Trophoblast cell (in vitro differentiated cells and primary cell): ENCODE results near the gene GRIK4.

Experiments used
- DNase-seq, 2 donors: peaks; one replicate each; pipeline ENCODE4 v3.0.0-alpha.2; 2016
- H2AFZ ChIP-seq: 2 replicates; pipeline ENCODE4 v1.6.1; 2013; ENCODE audit warnings: low read length, moderate library complexity, mild to moderate bottlenecking; ENCODE audit not compliant: insufficient read depth, poor library complexity
- H2AK5ac ChIP-seq: 2 replicates; pipeline ENCODE4 v1.6.1; 2013; ENCODE audit warnings: mild to moderate bottlenecking, low read length
- H2BK120ac ChIP-seq: 2 replicates; pipeline ENCODE4 v1.6.1; 2013; ENCODE audit warnings: low read length, mild to moderate bottlenecking, moderate library complexity; ENCODE audit not compliant: insufficient read depth, poor library complexity
- H2BK12ac ChIP-seq: 2 replicates; pipeline ENCODE4 v1.6.1; 2013; ENCODE audit warnings: mild to moderate bottlenecking, low read length, moderate library complexity
- H2BK5ac ChIP-seq: 2 replicates; pipeline ENCODE4 v1.6.1; 2013; ENCODE audit warnings: low read length, low read depth, moderate library complexity, mild to moderate bottlenecking; ENCODE audit not compliant: poor library complexity
- H3K14ac ChIP-seq: 2 replicates; pipeline ENCODE4 v1.6.1; 2013; ENCODE audit warnings: mild to moderate bottlenecking, low read length
- H3K18ac ChIP-seq: 2 replicates; pipeline ENCODE4 v1.6.1; 2013; ENCODE audit warnings: mild to moderate bottlenecking, low read length
- H3K23ac ChIP-seq: 2 replicates; pipeline ENCODE4 v1.6.1; 2013; ENCODE audit warnings: low read length
- H3K27ac ChIP-seq: 2 replicates; pipeline ENCODE4 v1.5.1; 2013; ENCODE audit warnings: low read depth, mild to moderate bottlenecking, inconsistent platforms, low read length, moderate library complexity
- H3K27me3 ChIP-seq: 2 replicates; pipeline ENCODE4 v1.6.1; 2013; ENCODE audit warnings: inconsistent platforms, mild to moderate bottlenecking, low read length, moderate library complexity; ENCODE audit not compliant: insufficient read depth
- H3K36me3 ChIP-seq, 2 experiments: 1 replicate in 1 of 2; 2 replicates in 1 of 2; pipeline ENCODE4 v1.6.1; 2013; ENCODE audit warnings: low read length in 2 of 2, mild to moderate bottlenecking in 2 of 2, moderate library complexity in 1 of 2; ENCODE audit not compliant: insufficient read depth in 2 of 2, control insufficient read depth in 1 of 2
- H3K4ac ChIP-seq: 2 replicates; pipeline ENCODE4 v1.6.1; 2013; ENCODE audit warnings: low read depth, mild to moderate bottlenecking, low read length, moderate library complexity
- H3K4me1 ChIP-seq, 2 experiments: 1 replicate in 1 of 2; 2 replicates in 1 of 2; pipeline ENCODE4 v1.6.1; 2013; ENCODE audit warnings: low read length in 2 of 2, mild to moderate bottlenecking in 2 of 2, moderate library complexity in 1 of 2; ENCODE audit not compliant: insufficient read depth in 2 of 2, control insufficient read depth in 1 of 2
- H3K4me2 ChIP-seq: 2 replicates; pipeline ENCODE4 v1.6.1; 2013; ENCODE audit warnings: inconsistent platforms, mild to moderate bottlenecking, low read length, moderate library complexity
- H3K4me3 ChIP-seq: 2 replicates; pipeline ENCODE4 v1.5.1; 2013; ENCODE audit warnings: mild to moderate bottlenecking, low read depth, low read length, inconsistent platforms
- H3K79me1 ChIP-seq: one replicate; pipeline ENCODE4 v1.6.1; 2013; ENCODE audit warnings: low read length
- H3K79me2 ChIP-seq: 2 replicates; pipeline ENCODE4 v1.6.1; 2013; ENCODE audit warnings: low read length, mild to moderate bottlenecking; ENCODE audit not compliant: control insufficient read depth, insufficient read depth, poor library complexity
- H3K9ac ChIP-seq: 2 replicates; pipeline ENCODE4 v1.6.1; 2013; ENCODE audit warnings: mild to moderate bottlenecking, low read length
- H3K9me3 ChIP-seq: 2 replicates; pipeline ENCODE4 v1.6.1; 2013; ENCODE audit warnings: low read depth, mild to moderate bottlenecking, control low read depth, inconsistent platforms, low read length; ENCODE audit not compliant: insufficient read depth
- H4K12ac ChIP-seq: 2 replicates; pipeline ENCODE4 v1.6.1; 2013; ENCODE audit warnings: low read depth, mild to moderate bottlenecking, low read length, moderate library complexity
- H4K8ac ChIP-seq: 2 replicates; pipeline ENCODE4 v1.6.1; 2013; ENCODE audit warnings: low read depth, mild to moderate bottlenecking, low read length, moderate library complexity
- H4K91ac ChIP-seq: one replicate; pipeline ENCODE4 v1.6.1; 2013; ENCODE audit warnings: low read depth, mild to moderate bottlenecking, low read length, moderate library complexity
- whole genome bisulfite sequencing: extraction: QIAGEN DNeasy Blood & Tissue Kit; methylation state at CpG from one replicate; pipeline ENCODE4 v1.1.7; 2013; ENCODE audit warnings: missing lambda C conversion rate; ENCODE audit not compliant: insufficient read length, insufficient coverage; ENCODE audit errors: extremely low coverage; 5-methylcytosine and 5-hydroxymethylcytosine counted together

GRIK4 gene

DNA sequence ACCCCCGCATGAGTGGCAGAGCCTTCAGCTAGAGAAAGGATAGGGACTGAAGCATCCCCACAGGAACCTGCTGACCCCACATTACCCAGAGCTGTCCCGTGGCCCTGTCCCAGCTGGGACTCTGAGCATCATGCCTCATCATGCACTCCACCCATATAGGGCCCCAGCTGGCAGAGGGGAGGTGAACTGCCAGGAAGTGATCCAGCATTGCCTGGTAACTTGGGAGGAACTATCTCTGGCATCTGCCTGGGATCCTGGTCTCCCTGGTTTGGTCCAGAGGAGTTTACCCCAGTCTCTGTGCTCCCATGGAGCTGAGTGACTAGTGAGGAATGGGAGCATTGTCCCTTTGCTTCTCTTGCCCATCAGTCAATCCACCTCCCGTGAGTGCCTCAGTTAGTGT lies 228.8 kb downstream of the GRIK4 start:
- no peak overlapping the region for H4K91ac ChIP-seq
- no peak overlapping the region for H3K9ac ChIP-seq
- no peak overlapping the region for H2AK5ac ChIP-seq
- no peak overlapping the region for H3K4me3 ChIP-seq
- no peak overlapping the region for H3K18ac ChIP-seq
- no peak overlapping the region for H3K27ac ChIP-seq
- H4K8ac ChIP-seq: no peak overlapping the region
- no peak overlapping the region for H3K4me2 ChIP-seq
- H3K36me3 ChIP-seq: no peaks in the 10 kb centered on the region
- H2AFZ ChIP-seq: no peak overlapping the region
- no peak overlapping the region for H2BK12ac ChIP-seq
- H3K14ac ChIP-seq: no peak overlapping the region
- H3K27me3 ChIP-seq: no peaks in the 10 kb centered on the region
- H3K9me3 ChIP-seq: no peaks in the 10 kb centered on the region
- no peak for DNase-seq
- H3K79me1 ChIP-seq: no peaks in the 10 kb centered on the region
- no peaks in the 10 kb centered on the region for H3K4me1 ChIP-seq
- no peak overlapping the region for H2BK120ac ChIP-seq
- no peak overlapping the region for H4K12ac ChIP-seq
- H2BK5ac ChIP-seq: no peak overlapping the region
- no peaks in the 10 kb centered on the region for H3K79me2 ChIP-seq
- no peak overlapping the region for H3K23ac ChIP-seq
- no CpG with 5 or more reads among the region's 3 CpGs for WGBS
- no peak overlapping the region for H3K4ac ChIP-seq

DNA sequence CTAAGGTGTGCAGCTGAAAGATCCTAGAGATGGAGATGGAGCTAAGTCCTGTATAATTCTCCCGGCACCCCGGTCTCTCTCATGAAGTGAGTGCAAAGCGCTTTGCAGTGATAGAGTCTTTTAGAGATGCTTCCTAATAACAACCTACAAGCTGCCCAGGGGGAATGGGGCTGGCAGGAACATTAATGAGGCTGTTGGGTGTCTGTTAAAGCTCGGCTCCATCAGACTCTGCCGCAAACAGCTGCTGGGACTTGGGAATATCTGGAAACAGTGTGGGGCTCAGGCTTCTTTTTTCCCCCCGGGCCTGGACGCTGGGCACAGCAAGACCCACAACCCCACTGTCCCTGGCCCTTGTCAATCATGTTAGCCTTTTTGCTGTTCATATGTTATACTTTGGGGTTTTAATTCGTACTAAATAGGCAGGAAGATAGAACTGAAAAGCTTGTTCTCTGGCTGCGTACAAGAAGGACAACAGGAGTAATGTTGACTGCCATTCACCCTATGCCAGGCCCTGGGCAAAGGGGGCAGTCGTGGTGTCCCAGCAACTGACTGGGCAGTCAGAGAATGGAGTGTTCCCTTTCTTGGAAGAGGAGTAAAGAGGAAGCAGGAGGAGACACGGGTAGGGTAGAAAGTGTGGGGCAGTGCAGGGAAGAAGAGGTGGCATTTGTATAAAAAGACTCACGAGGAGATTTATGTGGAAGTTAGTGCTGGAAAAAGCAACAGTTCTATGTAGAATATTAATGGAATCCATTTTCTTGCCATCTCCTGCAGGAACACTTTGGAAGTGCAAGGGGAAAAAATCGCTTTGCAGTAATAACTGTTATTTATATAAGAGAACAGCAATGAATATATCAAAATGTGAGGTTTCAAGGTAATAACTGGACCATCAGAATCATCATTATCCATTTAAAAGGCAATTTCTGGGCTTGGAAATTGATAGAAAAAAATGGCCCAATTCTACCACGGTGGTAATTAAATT lies 232.8 kb downstream of the GRIK4 start:
- H2BK12ac ChIP-seq: no peak overlapping the region
- H3K14ac ChIP-seq: no peak overlapping the region
- no peak overlapping the region for H3K4ac ChIP-seq
- no peak overlapping the region for H3K4me3 ChIP-seq
- no peaks in the 10 kb centered on the region for H3K79me1 ChIP-seq
- no peak overlapping the region for H2AFZ ChIP-seq
- DNase-seq: no peak
- H4K12ac ChIP-seq: no peak overlapping the region
- no peak overlapping the region for H3K27ac ChIP-seq
- H3K36me3 ChIP-seq: no peaks in the 10 kb centered on the region
- no peak overlapping the region for H3K9ac ChIP-seq
- no peak overlapping the region for H2BK120ac ChIP-seq
- H2BK5ac ChIP-seq: no peak overlapping the region
- H3K27me3 ChIP-seq: no peaks in the 10 kb centered on the region
- no peak overlapping the region for H2AK5ac ChIP-seq
- no peaks in the 10 kb centered on the region for H3K79me2 ChIP-seq
- H4K8ac ChIP-seq: no peak overlapping the region
- no peaks in the 10 kb centered on the region for H3K4me1 ChIP-seq
- no peaks in the 10 kb centered on the region for H3K9me3 ChIP-seq
- no peak overlapping the region for H3K4me2 ChIP-seq
- H3K18ac ChIP-seq: no peak overlapping the region
- WGBS: no CpG with 5 or more reads among the region's 14 CpGs
- H4K91ac ChIP-seq: no peak overlapping the region
- H3K23ac ChIP-seq: no peak overlapping the region

DNA sequence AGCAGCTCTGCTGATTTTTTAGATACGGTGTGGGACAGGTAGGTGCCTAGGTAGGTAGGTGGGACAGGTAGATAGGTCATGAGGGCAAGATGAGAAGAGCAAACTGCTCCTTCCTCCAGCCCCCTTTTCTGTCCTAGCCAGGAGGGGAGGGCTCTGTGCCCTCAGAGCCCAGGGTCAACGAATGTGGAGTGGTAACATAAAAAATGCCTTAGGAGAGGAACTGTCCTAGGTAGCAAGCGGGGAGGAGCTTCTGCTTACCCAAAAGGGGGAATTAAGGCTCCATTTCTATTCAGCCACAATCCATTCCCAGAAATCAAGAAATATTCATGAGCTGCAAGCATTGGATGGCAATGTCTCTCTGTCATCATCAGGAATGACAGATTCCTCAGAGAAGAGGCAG lies 234.8 kb downstream of the GRIK4 start:
- H4K91ac ChIP-seq: no peak overlapping the region
- H2BK12ac ChIP-seq: no peak overlapping the region
- no peaks in the 10 kb centered on the region for H3K4me1 ChIP-seq
- H3K36me3 ChIP-seq: no peaks in the 10 kb centered on the region
- no peak overlapping the region for H4K8ac ChIP-seq
- no peak overlapping the region for H2AK5ac ChIP-seq
- H3K18ac ChIP-seq: no peak overlapping the region
- no peak overlapping the region for H3K14ac ChIP-seq
- no peaks in the 10 kb centered on the region for H3K27me3 ChIP-seq
- no peak overlapping the region for H3K4ac ChIP-seq
- H3K79me1 ChIP-seq: no peaks in the 10 kb centered on the region
- no peaks in the 10 kb centered on the region for H3K79me2 ChIP-seq
- no CpG with 5 or more reads among the region's 3 CpGs for WGBS
- H3K4me2 ChIP-seq: no peak overlapping the region
- H3K27ac ChIP-seq: no peak overlapping the region
- no peaks in the 10 kb centered on the region for H3K9me3 ChIP-seq
- H3K4me3 ChIP-seq: no peak overlapping the region
- H2BK120ac ChIP-seq: no peak overlapping the region
- no peak overlapping the region for H2AFZ ChIP-seq
- no peak overlapping the region for H3K23ac ChIP-seq
- peak in 1 of 2 donors; percentile 5 for DNase-seq
- H4K12ac ChIP-seq: no peak overlapping the region
- no peak overlapping the region for H2BK5ac ChIP-seq
- no peak overlapping the region for H3K9ac ChIP-seq

DNA sequence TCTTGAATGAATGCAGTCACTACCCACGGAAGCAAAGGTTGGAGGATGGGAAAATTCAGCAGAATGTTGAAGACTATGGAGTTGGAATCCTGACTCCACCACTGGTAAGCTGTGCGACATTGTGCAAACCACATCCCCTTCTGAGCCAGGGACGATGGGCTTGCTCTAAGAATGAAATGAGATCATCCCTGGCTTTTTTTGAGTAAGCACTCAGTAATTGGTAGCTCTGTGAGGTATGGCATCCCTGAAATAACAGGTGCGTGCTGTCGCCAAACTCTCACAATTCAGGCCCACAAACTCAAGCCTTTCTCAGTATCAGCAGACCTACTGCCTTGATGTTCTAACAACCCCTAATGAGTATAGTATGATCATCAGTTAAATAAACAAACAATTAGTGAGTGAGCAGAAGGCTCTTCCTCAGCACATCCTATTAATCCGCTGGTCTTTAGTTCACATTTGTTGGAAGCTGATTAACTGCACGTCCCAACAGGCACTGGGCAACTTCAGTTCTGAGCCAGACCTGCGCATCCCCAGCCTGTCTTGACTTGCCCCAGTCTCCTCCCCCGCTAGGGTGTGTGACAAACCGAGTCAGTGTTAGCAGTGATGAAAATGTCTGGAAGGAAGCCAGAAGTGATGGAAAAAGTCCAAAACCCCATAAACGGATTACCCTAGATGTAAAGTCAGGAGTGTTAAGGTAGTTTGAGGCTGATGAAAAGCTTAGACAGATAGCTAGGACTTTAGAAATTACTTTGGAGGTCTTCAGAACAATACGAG lies 235.5 kb downstream of the GRIK4 start:
- no peak overlapping the region for H3K4me3 ChIP-seq
- no peak overlapping the region for H4K91ac ChIP-seq
- H3K14ac ChIP-seq: no peak overlapping the region
- H2BK12ac ChIP-seq: no peak overlapping the region
- H3K4ac ChIP-seq: no peak overlapping the region
- no peaks in the 10 kb centered on the region for H3K4me1 ChIP-seq
- H3K18ac ChIP-seq: no peak overlapping the region
- H3K36me3 ChIP-seq: no peaks in the 10 kb centered on the region
- H3K79me2 ChIP-seq: no peaks in the 10 kb centered on the region
- no peak overlapping the region for H2AK5ac ChIP-seq
- no peaks in the 10 kb centered on the region for H3K79me1 ChIP-seq
- no peak overlapping the region for H3K23ac ChIP-seq
- H3K27ac ChIP-seq: no peak overlapping the region
- WGBS: no CpG with 5 or more reads among the region's 12 CpGs
- no peak overlapping the region for H3K9ac ChIP-seq
- H4K12ac ChIP-seq: no peak overlapping the region
- no peak overlapping the region for H2BK5ac ChIP-seq
- H2BK120ac ChIP-seq: no peak overlapping the region
- no peak overlapping the region for H3K4me2 ChIP-seq
- no peaks in the 10 kb centered on the region for H3K27me3 ChIP-seq
- H2AFZ ChIP-seq: no peak overlapping the region
- DNase-seq: no peak
- no peak overlapping the region for H4K8ac ChIP-seq
- H3K9me3 ChIP-seq: no peaks in the 10 kb centered on the region
